GM12878 (cell line): ENCODE results near the gene GABRG2. TPM values are rescaled to one million over a fixed set of nuclear protein-coding genes. Genes with fewer than 3 reads are reported as not detected.

Experiments
- ATAC-seq: fragments of 200-7000 bp; cut with Tn5 transposase; 3 replicates; pipeline ENCODE4 v1.9.1; 2020; ENCODE audit warnings: mild to moderate bottlenecking, moderate library complexity
- BruUV-seq: library from RNA; stranded (reverse); fragments of 400-500 nt; replicated peaks from 2 replicates; lab custom pipeline; 2021; lab: Mats Ljungman, UMichigan
- CTCF ChIA-PET: fragments of 300-600 bp; sonication (Branson Sonifier 250); formaldehyde crosslinking; extraction: SDS; loops from one replicate; lab custom pipeline; 2021; ENCODE audit warnings: inconsistent platforms; lab: Yijun Ruan, JAX
- POLR2A ChIA-PET: fragments of 350-600 bp; formaldehyde crosslinking; extraction: SDS; loops from one replicate; lab custom pipeline; 2021; ENCODE audit warnings: inconsistent platforms; lab: Charles Lee
- RAD21 ChIA-PET: fragments of 300-600 bp; sonication (Branson Sonifier 250); formaldehyde crosslinking; loops from one replicate; lab custom pipeline; 2023; ENCODE audit warnings: antibody characterized with exemption; ENCODE audit not compliant: unreplicated experiment; lab: Charles Lee
- SMC1A ChIA-PET: fragments of 300-600 bp; sonication (Branson Sonifier 250); formaldehyde crosslinking; loops from one replicate; lab custom pipeline; 2023; ENCODE audit not compliant: unreplicated experiment, uncharacterized antibody; lab: Charles Lee
- DNase-seq: peaks from one replicate; pipeline ENCODE4 v3.0.0-alpha.2; 2011; ENCODE audit warnings: low read depth, low spot score
- FAIRE-seq: peaks from 3 replicates; lab custom pipeline; 2011; peaks lifted over from hg19 to GRCh38; lab: Jason Lieb, UNC
- H2AFZ ChIP-seq: 2 replicates; pipeline ENCODE4 v1.6.0; 2011; ENCODE audit warnings: low read depth, low read length, control low read depth; ENCODE audit not compliant: control insufficient read depth
- H3K27ac ChIP-seq: 2 replicates; pipeline ENCODE4 v1.5.1; 2011; ENCODE audit warnings: control low read depth; ENCODE audit not compliant: control insufficient read depth, insufficient read depth
- H3K27me3 ChIP-seq, 2 experiments: replicated peaks in 1 of 2; 2 replicates each; pipeline versions ENCODE4 v1.6.0 to v1.6.1; 2011; ENCODE audit warnings: low read length in 1 of 2; ENCODE audit not compliant: control insufficient read depth in 2 of 2, insufficient read depth in 2 of 2
- H3K36me3 ChIP-seq, 2 experiments: 2 replicates each; pipeline ENCODE4 v1.5.1; 2011; ENCODE audit warnings: low read length in 1 of 2; ENCODE audit not compliant: control insufficient read depth in 2 of 2, insufficient read depth in 2 of 2
- H3K4me1 ChIP-seq: 2 replicates; pipeline ENCODE4 v1.6.1; 2011; ENCODE audit warnings: mild to moderate bottlenecking, low read length, moderate library complexity, mixed read lengths; ENCODE audit not compliant: control insufficient read depth, insufficient read depth
- H3K4me2 ChIP-seq: 2 replicates; pipeline ENCODE4 v1.6.0; 2011; ENCODE audit warnings: control low read depth; ENCODE audit not compliant: control insufficient read depth, insufficient read depth
- H3K4me3 ChIP-seq: fragments of 200-600 bp; sonication (generic); 2 replicates; pipeline ENCODE4 v1.5.1; 2016
- H3K79me2 ChIP-seq: 2 replicates; pipeline ENCODE4 v1.6.0; 2011; ENCODE audit warnings: low read length; ENCODE audit not compliant: control insufficient read depth, insufficient read depth
- H3K9ac ChIP-seq: 2 replicates; pipeline ENCODE4 v1.8.0; 2011; ENCODE audit warnings: low read length, control low read depth, mixed read lengths; ENCODE audit not compliant: control insufficient read depth, insufficient read depth
- H3K9me3 ChIP-seq: replicated peaks from 3 replicates; pipeline ENCODE4 v1.5.1; 2011; ENCODE audit warnings: mild to moderate bottlenecking, low read length; ENCODE audit not compliant: control insufficient read depth, insufficient read depth
- H4K20me1 ChIP-seq: 2 replicates; pipeline ENCODE4 v1.6.0; 2011; ENCODE audit not compliant: control insufficient read depth, insufficient read depth
- CEBPZ ChIP-seq: fragments of 150-350 bp; IDR thresholded peaks from 2 replicates; pipeline ENCODE4 v1.6.1; 2016; ENCODE audit warnings: low read depth, low read length
- CREM ChIP-seq: IDR thresholded peaks from 2 replicates; pipeline ENCODE4 v1.6.1; 2014; ENCODE audit warnings: antibody characterized with exemption, low read depth
- E4F1 ChIP-seq: fragments of 450-650 bp; IDR thresholded peaks from 2 replicates; pipeline ENCODE4 v1.6.1; 2018; ENCODE audit warnings: borderline replicate concordance, mild to moderate bottlenecking; ENCODE audit not compliant: partially characterized antibody
- EZH2 ChIP-seq: IDR thresholded peaks from 2 replicates; pipeline ENCODE4 v1.6.1; 2012; ENCODE audit warnings: low read depth, mild to moderate bottlenecking, control low read depth, inconsistent platforms, low read length, borderline replicate concordance; ENCODE audit not compliant: control insufficient read depth
- FOS ChIP-seq: IDR thresholded peaks from 3 replicates; pipeline ENCODE4 v1.6.1; 2011; ENCODE audit warnings: borderline replicate concordance; ENCODE audit not compliant: insufficient read length; ENCODE audit errors: extremely low read depth
- MYC ChIP-seq: IDR thresholded peaks from 2 replicates; pipeline ENCODE4 v1.6.1; 2011; ENCODE audit warnings: mild to moderate bottlenecking, low read length, moderate library complexity, inconsistent platforms; ENCODE audit not compliant: insufficient read depth, insufficient replicate concordance, insufficient read length, severe bottlenecking
- NFXL1 ChIP-seq: fragments of 450-650 bp; IDR thresholded peaks from 2 replicates; pipeline ENCODE4 v1.6.1; 2017; ENCODE audit warnings: antibody characterized with exemption, mild to moderate bottlenecking, borderline replicate concordance
- RAD51 ChIP-seq: fragments of 450-650 bp; IDR thresholded peaks from 2 replicates; pipeline ENCODE4 v1.6.1; 2016; ENCODE audit warnings: moderate library complexity, mild to moderate bottlenecking, inconsistent platforms
- SPI1 ChIP-seq: IDR thresholded peaks from 2 replicates; pipeline ENCODE4 v1.6.1; 2011; ENCODE audit warnings: low read depth, mild to moderate bottlenecking, low read length, moderate library complexity, borderline replicate concordance; ENCODE audit not compliant: insufficient read depth
- STAT3 ChIP-seq: IDR thresholded peaks from 2 replicates; pipeline ENCODE4 v1.6.1; 2011; ENCODE audit warnings: low read depth, low read length, improper control_type of control experiment
- ZNF592 ChIP-seq: fragments of 450-650 bp; IDR thresholded peaks from 2 replicates; pipeline ENCODE4 v1.6.1; 2017; ENCODE audit warnings: mild to moderate bottlenecking, moderate library complexity
- WGBS: methylation state at CpG from one replicate; pipeline ENCODE4 v1.1.6; 2016; ENCODE audit warnings: low lambda C conversion rate; ENCODE audit not compliant: insufficient replicate concordance, insufficient coverage; ENCODE audit errors: missing lambda C conversion rate; 5-methylcytosine and 5-hydroxymethylcytosine counted together
- in situ Hi-C: fragments of 300-500 bp; cut with MboI; formaldehyde crosslinking; loops from 9 replicates; pipeline ENCODE4 v1.14.3; 2018; ENCODE audit warnings: mixed read lengths
- intact Hi-C: fragments of 100-400 bp; cut with micrococcal nuclease; formaldehyde crosslinking; loops from one replicate; pipeline ENCODE4 v1.14.2; 2022; ENCODE audit not compliant: unreplicated experiment
- polyA plus RNA-seq, 11 experiments: library from polyadenylated mRNA; depleted of rRNA in 4 of 11; unstranded in 6 of 11; stranded (reverse) in 5 of 11; fragments of >200 nt; fragmentation: Nextera tagmentation in 4 of 11; fragmentation: Illumina TruSeq in 1 of 11; extraction: Ambion mirVana in 4 of 11; extraction: Trizol in 1 of 11; gene quantifications; 1 replicate in 1 of 11; 2 replicates in 10 of 11; pipeline versions ENCODE4 v1.2.1 to v1.2.3, GENCODE V29; 2011 to 2016; ENCODE audit warnings: inconsistent platforms in 2 of 11, missing spikeins in 2 of 11, low read depth in 1 of 11
- total RNA-seq, 4 experiments: library from RNA; depleted of rRNA in 3 of 4; stranded (reverse); fragments of >200 nt in 3 of 4; fragmentation: Illumina TruSeq in 1 of 4; extraction: Trizol in 1 of 4; gene quantifications; 2 replicates each; pipeline versions ENCODE4 v1.2.1 to v1.2.3, GENCODE V29; 2013 to 2021

GABRG2 gene
- total and polyA plus RNA-seq, 10 of the 15 experiments (the other 5 are each of a cell fraction or from before 2014, with no cell fraction given), result 0.34 TPM; not detected in 9

GRCh38 chr5:162174358-162174974 lies 106.9 kb downstream of the GABRG2 start (continued):
- TF ChIP-seq MYC, result no peak
- TF ChIP-seq, all 136 proteins: peak for 0

GRCh38 chr5:162187371-162187770 lies 119.8 kb downstream of the GABRG2 start:
- ChIA-PET POLR2A (no interaction called here), CTCF (interaction anchor here (1.0 kb wide), 1 partner anchor 1161 kb away, joined by 3 read pairs; no protein-coding TSS in a partner anchor), SMC1A (interaction anchor here (0.8 to 1.0 kb wide), 2 partner anchors 8 to 166 kb away, joined by 3 read pairs; no protein-coding TSS in a partner anchor), RAD21 (no interaction called here)
- H2AFZ ChIP-seq, result no peak overlapping the region
- no peak overlapping the region for H3K4me3 ChIP-seq
- no peak overlapping the region for H3K9ac ChIP-seq
- 0% methylated on average over 1 of the region's 1 CpG for WGBS
- no peaks in the 10 kb centered on the region for H3K9me3 ChIP-seq
- no peaks in the 10 kb centered on the region for H4K20me1 ChIP-seq
- DNase-seq (no peak), ATAC-seq (0 out of 3 replicates have a peak, but pooled peaks have one; percentile 27), FAIRE-seq (no peak)
- H3K27ac ChIP-seq, result no peak overlapping the region
- in situ Hi-C loops, result no loop called here
- intact Hi-C loops, result no loop called here
- H3K27me3 ChIP-seq, result no peaks in the 10 kb centered on the region
- H3K79me2 ChIP-seq, result no peaks in the 10 kb centered on the region
- H3K4me2 ChIP-seq, result no peak overlapping the region
- no TSS peak for BruUV-seq
- no peaks in the 10 kb centered on the region for H3K36me3 ChIP-seq
- no peaks in the 10 kb centered on the region for H3K4me1 ChIP-seq
- TF ChIP-seq E4F1 (no peak), SPI1 (no peak), EZH2 (no peak), CEBPZ (no peak), NFXL1 (no peak), CREM (no peak), RAD51 (no peak), ZNF592 (no peak), FOS (no peak), STAT3 (no peak)
